Activated naive CD4-positive, alpha-beta T cell treated with anti-CD3 and anti-CD28 coated beads, Interleukin-2, amount 10 ng/mL, durations not matched to agents 7 days and 5 days (primary cell): Measurements from ENCODE around the gene FBXL7.

Experiments used
- CTCF ChIA-PET: fragments of 350-600 bp; sonication (Branson Sonifier 250); formaldehyde crosslinking; loops from one replicate; lab custom pipeline; 2021; ENCODE audit warnings: antibody characterized with exemption; lab: Charles Lee
- DNase-seq: peaks from one replicate; pipeline ENCODE4 v3.0.0-alpha.2; 2020
- H3K27ac Mint-ChIP-seq: one replicate; pipeline ENCODE4 v1.8.0; 2021; ENCODE audit warnings: mild to moderate bottlenecking, moderate library complexity, mixed read lengths
- H3K27me3 Mint-ChIP-seq: one replicate; pipeline ENCODE4 v1.8.0; 2021; ENCODE audit warnings: mild to moderate bottlenecking, mixed read lengths
- H3K36me3 Mint-ChIP-seq: one replicate; pipeline ENCODE4 v1.8.0; 2021; ENCODE audit warnings: mixed read lengths
- H3K4me1 Mint-ChIP-seq: one replicate; pipeline ENCODE4 v1.8.0; 2021; ENCODE audit warnings: mixed read lengths
- H3K4me3 Mint-ChIP-seq: one replicate; pipeline ENCODE4 v1.8.0; 2021; ENCODE audit warnings: mild to moderate bottlenecking, moderate library complexity, mixed read lengths
- H3K9me3 Mint-ChIP-seq: one replicate; pipeline ENCODE4 v1.8.0; 2021; ENCODE audit warnings: mixed read lengths

FBXL7 gene

DNA sequence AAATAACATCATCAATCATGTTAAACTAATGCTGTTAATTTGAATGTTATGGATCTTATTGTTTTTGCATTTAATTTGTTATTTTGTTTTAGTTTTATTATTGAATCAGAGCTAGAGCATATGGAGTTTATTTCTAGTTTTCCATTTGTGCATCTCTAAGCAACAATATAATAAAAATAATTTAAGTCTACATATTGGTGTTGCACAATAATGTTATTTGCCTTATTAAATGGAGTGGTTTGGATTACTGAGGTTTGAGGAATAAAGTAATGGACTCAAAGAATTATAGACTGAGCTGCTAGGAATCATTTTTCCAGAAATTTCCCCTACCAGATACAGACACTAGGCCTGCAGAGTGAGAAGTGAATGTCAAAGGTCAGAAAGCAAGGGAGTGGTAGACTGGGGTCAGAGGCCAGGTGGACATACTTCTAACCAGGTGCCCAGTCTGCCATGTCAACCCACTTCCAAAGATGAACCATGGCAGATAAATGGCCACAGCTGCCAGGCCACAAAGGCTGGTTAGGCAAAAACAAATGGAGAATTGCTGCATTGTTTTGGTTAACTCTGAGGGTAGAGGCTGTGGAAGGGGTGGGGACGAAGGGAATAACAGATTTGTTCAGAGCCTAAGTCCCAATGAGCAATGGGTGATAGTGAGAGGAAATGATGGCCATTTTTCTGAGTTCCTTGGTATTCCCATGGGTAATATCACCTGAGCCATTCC lies 113.1 kb downstream of the FBXL7 start:
- no peak overlapping the region for H3K27ac Mint-ChIP-seq
- H3K27me3 Mint-ChIP-seq = no peaks in the 10 kb centered on the region
- H3K36me3 Mint-ChIP-seq = no peaks in the 10 kb centered on the region
- DNase-seq = no peak
- H3K4me3 Mint-ChIP-seq = no peak overlapping the region
- H3K4me1 Mint-ChIP-seq = no peaks in the 10 kb centered on the region
- peaks cover 2% of the 10 kb centered on the region for H3K9me3 Mint-ChIP-seq
- CTCF ChIA-PET = no interaction called here

DNA sequence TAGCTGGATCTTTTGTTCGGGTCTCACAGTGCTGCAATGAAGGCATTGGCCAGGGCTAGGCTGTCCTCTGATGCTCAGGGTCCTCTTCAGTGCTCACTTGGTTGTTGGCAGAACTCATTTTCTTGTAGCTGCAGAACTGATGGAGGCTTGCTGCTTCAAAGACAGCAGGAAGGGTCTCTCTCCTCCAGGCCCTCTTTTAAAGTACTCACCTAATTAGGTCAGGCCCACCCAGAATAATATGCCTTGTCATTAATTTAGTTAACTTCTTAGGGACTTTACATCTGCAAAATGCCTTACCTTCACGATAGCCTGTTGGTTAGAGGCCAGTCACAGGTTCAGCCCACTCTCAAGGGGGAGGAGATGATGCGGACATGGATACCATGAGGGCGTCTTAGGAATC lies 114.7 kb downstream of the FBXL7 start:
- Mint-ChIP-seq H3K4me3 (no peak overlapping the region), H3K27me3 (no peaks in the 10 kb centered on the region), H3K9me3 (peaks cover 3% of the 10 kb centered on the region), H3K4me1 (no peaks in the 10 kb centered on the region), H3K36me3 (no peaks in the 10 kb centered on the region), H3K27ac (no peak overlapping the region)
- CTCF ChIA-PET = no interaction called here
- no peak for DNase-seq

DNA sequence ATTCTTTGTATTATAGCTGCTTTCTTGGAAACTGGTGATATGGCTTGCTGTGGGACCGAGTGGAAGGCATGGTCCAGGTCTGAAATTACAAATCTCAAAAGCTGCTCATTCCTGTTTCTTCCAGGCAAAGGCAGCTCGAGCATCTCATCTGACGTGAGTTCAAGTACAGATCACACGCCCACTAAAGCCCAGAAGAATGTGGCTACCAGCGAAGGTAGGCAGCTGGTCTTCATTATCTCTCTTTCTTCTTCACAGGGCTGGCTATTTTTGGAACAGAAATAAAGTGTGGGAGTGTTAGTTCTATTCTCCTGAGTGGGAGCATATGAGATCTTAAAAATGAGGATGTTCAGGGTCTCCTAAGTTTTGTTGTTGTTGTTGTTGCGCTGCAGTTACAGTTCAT lies 115.9 kb downstream of the FBXL7 start:
- DNase-seq = no peak
- H3K4me1 Mint-ChIP-seq = no peaks in the 10 kb centered on the region
- no peak overlapping the region for H3K4me3 Mint-ChIP-seq
- CTCF ChIA-PET = no interaction called here
- peaks cover 11% of the 10 kb centered on the region for H3K9me3 Mint-ChIP-seq
- no peaks in the 10 kb centered on the region for H3K27me3 Mint-ChIP-seq
- no peak overlapping the region for H3K27ac Mint-ChIP-seq
- no peaks in the 10 kb centered on the region for H3K36me3 Mint-ChIP-seq

DNA sequence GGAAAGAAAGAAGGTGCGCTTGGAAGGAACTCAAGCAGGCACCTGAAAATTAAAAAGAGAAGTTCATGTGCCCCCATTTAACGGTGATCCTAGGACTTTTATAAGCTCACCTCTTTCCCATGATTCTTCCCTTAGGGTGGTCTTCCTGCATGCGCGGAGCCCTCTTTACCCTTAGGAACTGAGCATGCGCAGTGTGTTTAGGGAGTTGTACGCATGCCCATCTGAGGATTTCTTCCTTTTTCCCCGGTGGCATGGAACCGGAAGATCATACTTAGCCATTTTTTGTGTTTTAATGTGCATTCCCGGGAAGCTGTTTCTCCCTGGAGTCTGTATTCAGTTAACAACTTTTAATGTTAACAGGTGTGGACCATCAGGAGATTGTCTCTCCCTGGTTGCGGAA lies 119.0 kb downstream of the FBXL7 start:
- Mint-ChIP-seq H3K4me3 (no peak overlapping the region), H3K36me3 (no peaks in the 10 kb centered on the region), H3K27me3 (no peaks in the 10 kb centered on the region), H3K4me1 (no peaks in the 10 kb centered on the region), H3K9me3 (peaks cover 10% of the 10 kb centered on the region), H3K27ac (no peak overlapping the region)
- CTCF ChIA-PET = interaction anchor here (1.0 kb wide), 1 partner anchor 21 kb away, joined by 3 read pairs; no protein-coding TSS in a partner anchor
- DNase-seq = no peak

DNA sequence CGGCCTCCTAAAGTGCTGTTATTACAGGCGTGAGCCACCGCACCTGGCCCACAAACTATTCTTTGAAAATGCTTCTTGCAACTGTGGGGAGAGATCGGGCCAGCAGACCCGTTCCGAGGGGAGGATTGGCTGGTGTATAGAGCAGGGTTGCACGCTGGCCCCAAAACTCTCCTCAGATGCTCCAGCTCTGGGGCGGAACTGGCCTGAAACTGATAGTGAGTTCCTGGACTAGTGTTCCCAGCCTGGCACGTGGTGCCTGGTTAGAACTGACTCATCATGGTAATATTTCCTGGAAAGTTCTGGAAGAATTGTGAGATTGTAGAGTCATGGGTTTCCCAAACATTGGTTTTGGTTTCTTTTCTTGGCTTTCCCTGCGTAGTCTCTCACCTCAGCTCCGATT lies 120.5 kb downstream of the FBXL7 start:
- Mint-ChIP-seq H3K9me3 (peaks cover 10% of the 10 kb centered on the region), H3K27ac (no peak overlapping the region), H3K4me1 (no peaks in the 10 kb centered on the region), H3K36me3 (no peaks in the 10 kb centered on the region), H3K4me3 (no peak overlapping the region), H3K27me3 (no peaks in the 10 kb centered on the region)
- DNase-seq = no peak
- CTCF ChIA-PET = no interaction called here

DNA sequence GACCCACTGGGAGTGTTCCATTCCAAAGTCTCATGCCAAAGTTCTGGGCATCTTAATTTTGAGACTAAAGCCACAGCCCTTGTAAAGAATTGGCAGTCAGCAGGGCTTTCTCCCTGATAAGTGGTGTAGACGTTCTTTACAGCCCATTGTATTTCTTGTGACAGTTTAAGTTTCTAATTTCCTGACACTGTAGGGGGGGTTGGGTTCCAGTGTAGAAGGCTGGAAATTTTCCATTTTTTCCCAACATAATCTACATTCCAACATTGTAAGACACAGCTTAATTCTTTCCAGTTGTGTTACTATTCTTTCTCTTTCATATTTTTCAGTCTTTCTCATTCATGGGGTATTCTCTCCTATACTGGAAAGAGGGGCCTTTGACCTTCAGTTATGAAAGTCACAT lies 121.1 kb downstream of the FBXL7 start:
- peaks cover 10% of the 10 kb centered on the region for H3K9me3 Mint-ChIP-seq
- H3K4me1 Mint-ChIP-seq = no peaks in the 10 kb centered on the region
- no peaks in the 10 kb centered on the region for H3K36me3 Mint-ChIP-seq
- no peaks in the 10 kb centered on the region for H3K27me3 Mint-ChIP-seq
- no peak overlapping the region for H3K27ac Mint-ChIP-seq
- CTCF ChIA-PET = no interaction called here
- no peak for DNase-seq
- no peak overlapping the region for H3K4me3 Mint-ChIP-seq

DNA sequence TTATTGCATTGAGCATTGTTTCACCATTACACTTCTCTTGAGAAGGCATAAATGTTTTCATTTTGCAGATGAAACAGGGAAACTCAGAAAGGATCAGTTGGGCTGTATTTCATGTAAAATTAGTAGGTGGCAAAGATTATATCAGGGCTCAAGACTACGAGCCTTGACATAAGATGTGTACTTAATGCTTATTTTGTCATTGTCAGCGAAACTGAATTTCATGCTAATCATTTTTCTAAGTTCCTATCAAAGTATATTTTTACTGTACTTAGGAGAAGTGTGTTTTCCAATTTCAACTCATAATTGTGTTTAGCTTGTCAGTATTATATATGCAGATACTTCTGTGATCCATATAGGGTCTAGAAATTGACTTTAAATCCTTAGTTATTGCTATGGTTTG lies 123.8 kb downstream of the FBXL7 start:
- no peaks in the 10 kb centered on the region for H3K27me3 Mint-ChIP-seq
- H3K27ac Mint-ChIP-seq = no peak overlapping the region
- H3K4me3 Mint-ChIP-seq = no peak overlapping the region
- CTCF ChIA-PET = no interaction called here
- no peaks in the 10 kb centered on the region for H3K4me1 Mint-ChIP-seq
- peaks cover 10% of the 10 kb centered on the region for H3K9me3 Mint-ChIP-seq
- DNase-seq = no peak
- H3K36me3 Mint-ChIP-seq = no peaks in the 10 kb centered on the region

DNA sequence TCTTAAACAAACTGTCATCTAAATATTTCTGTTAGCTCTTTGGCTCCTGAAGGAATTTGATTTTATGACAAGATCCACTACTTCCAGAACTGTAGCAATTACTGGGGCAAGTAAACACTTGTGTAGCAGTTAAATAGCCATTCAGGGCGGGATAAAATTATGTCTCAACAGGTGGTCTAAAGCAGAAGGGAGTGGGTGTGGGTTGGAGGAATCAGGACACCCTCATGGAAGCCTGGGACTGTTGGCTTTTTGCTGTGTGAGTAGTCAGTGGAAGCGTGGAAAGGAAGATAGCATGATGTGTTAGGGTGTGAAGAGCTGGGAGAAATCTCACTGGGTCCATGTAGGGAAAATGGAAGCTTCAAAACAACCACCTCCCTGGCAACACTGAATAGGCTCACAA lies 127.1 kb downstream of the FBXL7 start:
- CTCF ChIA-PET = no interaction called here
- no peaks in the 10 kb centered on the region for H3K4me1 Mint-ChIP-seq
- H3K36me3 Mint-ChIP-seq = no peaks in the 10 kb centered on the region
- H3K27me3 Mint-ChIP-seq = no peaks in the 10 kb centered on the region
- H3K27ac Mint-ChIP-seq = no peak overlapping the region
- no peaks in the 10 kb centered on the region for H3K9me3 Mint-ChIP-seq
- no peak overlapping the region for H3K4me3 Mint-ChIP-seq
- DNase-seq = no peak

DNA sequence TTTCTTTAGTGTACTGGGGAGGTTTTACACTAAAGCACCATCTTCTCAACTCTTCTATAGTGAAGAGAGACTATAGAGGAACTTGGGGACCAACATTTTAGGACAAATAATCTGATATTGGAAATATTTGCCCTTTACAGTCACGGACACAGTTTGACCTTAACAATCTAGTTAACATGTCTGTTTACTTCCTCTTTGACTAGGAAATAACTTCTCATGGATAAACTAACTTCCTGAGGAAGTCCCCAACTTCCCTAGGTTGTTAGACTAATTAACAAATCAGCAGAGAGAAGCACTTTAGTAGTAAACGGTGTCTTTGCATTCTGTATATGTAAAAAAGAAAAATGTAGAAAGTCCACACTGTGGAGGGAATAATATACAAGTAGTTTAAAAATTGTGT lies 127.7 kb downstream of the FBXL7 start:
- Mint-ChIP-seq H3K36me3 (no peaks in the 10 kb centered on the region), H3K4me1 (no peaks in the 10 kb centered on the region), H3K27ac (no peak overlapping the region), H3K27me3 (no peaks in the 10 kb centered on the region), H3K9me3 (no peaks in the 10 kb centered on the region), H3K4me3 (no peak overlapping the region)
- DNase-seq = no peak
- CTCF ChIA-PET = no interaction called here

DNA sequence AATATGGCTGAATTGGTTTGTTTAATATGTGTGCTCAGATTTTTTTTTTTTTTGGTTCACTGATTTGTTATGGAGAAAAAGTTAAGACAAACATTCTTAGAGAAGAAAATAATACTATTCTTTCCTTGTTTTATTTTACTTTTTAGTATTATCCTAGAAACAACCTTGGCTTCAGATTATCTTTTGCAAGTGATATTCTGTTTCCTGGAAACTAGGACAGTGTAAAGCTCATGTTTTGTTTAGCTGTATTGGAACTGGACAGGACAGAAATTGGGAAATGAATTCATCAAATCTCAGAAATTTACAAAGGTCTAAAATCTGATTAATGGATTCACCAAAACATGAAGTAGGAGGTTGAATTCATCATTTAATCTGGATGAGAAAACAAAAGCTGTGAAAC lies 130.5 kb downstream of the FBXL7 start:
- H3K4me3 Mint-ChIP-seq = no peak overlapping the region
- H3K27me3 Mint-ChIP-seq = no peaks in the 10 kb centered on the region
- no peak for DNase-seq
- H3K9me3 Mint-ChIP-seq = no peaks in the 10 kb centered on the region
- CTCF ChIA-PET = interaction anchor here (1.2 kb wide), 1 partner anchor 31 kb away, joined by 3 read pairs; no protein-coding TSS in a partner anchor
- no peak overlapping the region for H3K27ac Mint-ChIP-seq
- H3K4me1 Mint-ChIP-seq = no peaks in the 10 kb centered on the region
- H3K36me3 Mint-ChIP-seq = no peaks in the 10 kb centered on the region

DNA sequence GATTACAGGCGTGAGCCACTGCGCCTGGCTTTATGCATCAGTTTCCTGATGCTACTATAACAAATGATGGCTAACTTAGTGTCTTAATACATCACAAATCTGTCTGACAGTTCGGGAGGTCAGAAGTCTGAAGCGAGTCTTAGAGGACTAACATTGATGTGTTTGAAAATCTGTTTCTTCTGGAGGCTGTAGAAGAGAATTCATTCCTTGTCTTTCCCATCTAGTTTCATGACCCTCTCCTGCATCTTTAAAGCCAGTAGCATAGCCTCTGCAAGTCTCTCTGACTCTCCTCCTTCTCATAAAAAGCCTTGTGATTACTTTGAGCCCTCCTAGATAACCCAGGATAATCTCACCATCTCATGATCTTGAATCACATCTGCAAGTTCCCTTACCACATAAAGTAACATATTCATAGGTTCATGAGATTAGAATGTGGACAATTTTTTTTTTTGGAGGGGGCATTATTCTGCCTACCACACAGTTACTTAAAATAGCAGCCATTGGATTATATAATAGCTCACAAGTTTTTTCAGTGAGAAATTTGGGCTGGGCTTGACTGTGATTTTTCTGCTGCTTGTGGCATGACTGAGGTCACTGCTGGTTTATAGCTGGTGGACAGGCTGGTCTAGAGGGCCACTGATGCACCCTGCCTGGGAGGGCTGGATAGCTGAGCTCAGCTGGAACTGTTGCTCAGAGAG lies 134.8 kb downstream of the FBXL7 start:
- no peaks in the 10 kb centered on the region for H3K9me3 Mint-ChIP-seq
- H3K36me3 Mint-ChIP-seq = no peaks in the 10 kb centered on the region
- no peak for DNase-seq
- H3K27me3 Mint-ChIP-seq = no peaks in the 10 kb centered on the region
- no peaks in the 10 kb centered on the region for H3K4me1 Mint-ChIP-seq
- CTCF ChIA-PET = no interaction called here
- no peak overlapping the region for H3K4me3 Mint-ChIP-seq
- no peak overlapping the region for H3K27ac Mint-ChIP-seq

DNA sequence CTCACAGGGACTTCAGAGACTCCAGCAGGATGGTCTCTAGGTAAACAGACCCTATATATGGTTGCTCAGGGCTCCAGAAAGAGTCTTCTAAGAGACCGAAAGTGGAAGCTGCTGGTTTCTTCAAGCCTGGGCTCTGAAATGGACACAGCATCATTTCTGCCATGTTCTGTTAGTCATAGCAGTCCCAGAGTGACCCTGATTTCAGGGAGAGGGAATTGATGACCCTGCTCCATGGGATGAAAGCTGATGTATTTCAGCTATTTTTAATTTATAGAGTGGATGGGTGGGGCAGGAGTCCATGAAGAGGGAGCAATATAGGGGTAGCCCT lies 135.3 kb downstream of the FBXL7 start:
- DNase-seq = no peak
- H3K9me3 Mint-ChIP-seq = no peaks in the 10 kb centered on the region
- no peaks in the 10 kb centered on the region for H3K4me1 Mint-ChIP-seq
- H3K4me3 Mint-ChIP-seq = no peak overlapping the region
- no peaks in the 10 kb centered on the region for H3K27me3 Mint-ChIP-seq
- no peaks in the 10 kb centered on the region for H3K36me3 Mint-ChIP-seq
- no peak overlapping the region for H3K27ac Mint-ChIP-seq
- CTCF ChIA-PET = no interaction called here

DNA sequence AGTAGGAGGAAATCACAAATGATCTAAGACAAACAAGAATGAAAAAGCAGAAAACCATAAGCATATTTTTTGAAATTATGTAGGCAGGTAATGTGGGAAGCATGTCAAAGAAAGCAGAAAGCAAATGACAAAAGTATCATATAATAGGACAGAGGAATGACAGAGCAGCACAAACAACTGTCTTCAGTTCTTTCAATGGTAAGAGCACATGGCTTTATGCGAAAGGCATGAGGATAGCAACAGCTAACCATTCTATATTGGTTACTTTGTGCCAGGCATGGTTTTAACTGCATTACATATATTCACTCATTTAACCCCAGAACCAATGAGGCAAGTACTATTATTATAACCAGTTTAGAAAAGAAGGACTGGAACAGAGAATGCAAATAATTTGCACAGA lies 137.4 kb downstream of the FBXL7 start:
- Mint-ChIP-seq H3K4me3 (no peak overlapping the region), H3K36me3 (no peaks in the 10 kb centered on the region), H3K27me3 (no peaks in the 10 kb centered on the region), H3K4me1 (no peaks in the 10 kb centered on the region), H3K27ac (no peak overlapping the region), H3K9me3 (no peaks in the 10 kb centered on the region)
- CTCF ChIA-PET = no interaction called here
- DNase-seq = no peak

DNA sequence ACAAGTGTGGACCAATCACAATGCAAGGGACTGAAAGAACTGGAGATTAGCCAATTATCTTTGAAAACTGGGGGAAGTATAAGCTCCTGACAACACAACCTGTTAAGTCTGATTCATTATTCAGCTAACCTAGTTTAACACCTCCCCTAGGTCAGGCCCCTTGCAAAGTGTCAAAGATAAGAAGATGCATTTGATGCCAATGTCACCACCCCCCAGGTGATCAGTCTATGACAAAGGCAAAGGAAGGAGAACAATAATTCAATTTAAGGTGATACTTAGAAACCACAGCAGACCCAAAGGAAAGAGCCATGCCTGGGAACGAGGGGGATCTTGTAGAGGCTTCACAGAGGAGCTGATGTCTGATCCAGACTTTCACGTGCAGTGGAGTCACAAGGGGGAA lies 137.9 kb downstream of the FBXL7 start:
- CTCF ChIA-PET = no interaction called here
- H3K4me1 Mint-ChIP-seq = no peaks in the 10 kb centered on the region
- DNase-seq = no peak
- no peak overlapping the region for H3K27ac Mint-ChIP-seq
- H3K27me3 Mint-ChIP-seq = no peaks in the 10 kb centered on the region
- H3K36me3 Mint-ChIP-seq = no peaks in the 10 kb centered on the region
- no peaks in the 10 kb centered on the region for H3K9me3 Mint-ChIP-seq
- H3K4me3 Mint-ChIP-seq = no peak overlapping the region

DNA sequence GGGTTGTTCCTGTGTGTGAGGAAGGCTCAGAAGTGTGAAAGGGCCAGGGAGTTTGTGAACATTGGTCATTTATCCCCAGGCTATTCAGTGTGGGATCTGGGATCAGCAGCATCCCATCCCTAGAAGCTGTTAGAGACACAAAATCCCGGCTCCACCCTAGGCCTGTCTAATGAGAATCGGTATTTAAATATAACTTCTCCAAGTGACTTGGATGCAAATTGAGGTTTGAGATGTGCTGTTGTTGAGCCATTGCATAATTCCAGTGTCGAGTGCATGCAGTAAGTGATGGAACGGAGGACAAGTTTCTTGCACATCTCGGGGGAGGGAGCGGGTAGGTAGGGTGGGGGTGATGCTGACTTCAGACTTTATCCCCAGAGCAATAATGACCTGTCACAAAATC lies 138.3 kb downstream of the FBXL7 start:
- no peak for DNase-seq
- Mint-ChIP-seq H3K27me3 (no peaks in the 10 kb centered on the region), H3K4me1 (no peaks in the 10 kb centered on the region), H3K36me3 (no peaks in the 10 kb centered on the region), H3K27ac (no peak overlapping the region), H3K9me3 (no peaks in the 10 kb centered on the region), H3K4me3 (no peak overlapping the region)
- CTCF ChIA-PET = no interaction called here
